NB4 (cell line): ENCODE data around the gene CSMD2.

Experiments
- DNase-seq: peaks from one replicate; pipeline ENCODE4 v3.0.0; 2010; ENCODE audit warnings: low read depth
- H3K4me3 ChIP-seq: one replicate; pipeline ENCODE4 v1.5.1; 2011; ENCODE audit warnings: mild to moderate bottlenecking, low read depth, low read length, moderate library complexity
- CTCF ChIP-seq: IDR thresholded peaks from one replicate; pipeline ENCODE4 v1.5.1; 2012; ENCODE audit warnings: low read depth, low read length
- MYC ChIP-seq: IDR thresholded peaks from 2 replicates; pipeline ENCODE4 v1.6.1; 2011; ENCODE audit warnings: low read depth, low read length
- POLR2A ChIP-seq: IDR thresholded peaks from 2 replicates; pipeline ENCODE4 v1.6.1; 2011; ENCODE audit warnings: mild to moderate bottlenecking; ENCODE audit not compliant: insufficient read length; ENCODE audit errors: extremely low read depth
- TF ChIP-seq, protein P1 (sequence below): IDR thresholded peaks from 2 replicates; pipeline ENCODE4 v1.6.1; 2011; ENCODE audit warnings: low read depth, low read length

Gene CSMD2

GRCh38 chr1:33932871-33933270 lies 232.2 kb downstream of the CSMD2 start:
- H3K4me3 ChIP-seq, result no peak overlapping the region
- DNase-seq, result no peak
- TF ChIP-seq, protein P1, sequence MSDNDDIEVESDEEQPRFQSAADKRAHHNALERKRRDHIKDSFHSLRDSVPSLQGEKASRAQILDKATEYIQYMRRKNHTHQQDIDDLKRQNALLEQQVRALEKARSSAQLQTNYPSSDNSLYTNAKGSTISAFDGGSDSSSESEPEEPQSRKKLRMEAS, result no peak
- no peak for TF ChIP-seq MYC
- no peak for TF ChIP-seq POLR2A
- no peak for TF ChIP-seq CTCF

GRCh38 chr1:33931111-33931475 lies 233.9 kb downstream of the CSMD2 start:
- TF ChIP-seq, protein P1, result no peak
- TF ChIP-seq POLR2A, result no peak
- no peak for TF ChIP-seq CTCF
- TF ChIP-seq MYC, result no peak
- no peak overlapping the region for H3K4me3 ChIP-seq
- no peak for DNase-seq

- DNase-seq, result no peak
- TF ChIP-seq MYC, result no peak
- TF ChIP-seq POLR2A, result no peak
- TF ChIP-seq CTCF, result no peak
- TF ChIP-seq, protein P1, result no peak
- H3K4me3 ChIP-seq, result no peak overlapping the region
These were observed 234.5 kb downstream of the CSMD2 start for GRCh38 chr1:33930346-33931110.

- no peak for DNase-seq
- H3K4me3 ChIP-seq, result no peak overlapping the region
- TF ChIP-seq, protein P1, result no peak
- TF ChIP-seq MYC, result no peak
- no peak for TF ChIP-seq CTCF
- no peak for TF ChIP-seq POLR2A
These were observed 236.8 kb downstream of the CSMD2 start for GRCh38 chr1:33928251-33928650.

GRCh38 chr1:33927721-33928120 lies 237.3 kb downstream of the CSMD2 start:
- TF ChIP-seq CTCF, result no peak
- no peak overlapping the region for H3K4me3 ChIP-seq
- DNase-seq, result no peak

DNA sequence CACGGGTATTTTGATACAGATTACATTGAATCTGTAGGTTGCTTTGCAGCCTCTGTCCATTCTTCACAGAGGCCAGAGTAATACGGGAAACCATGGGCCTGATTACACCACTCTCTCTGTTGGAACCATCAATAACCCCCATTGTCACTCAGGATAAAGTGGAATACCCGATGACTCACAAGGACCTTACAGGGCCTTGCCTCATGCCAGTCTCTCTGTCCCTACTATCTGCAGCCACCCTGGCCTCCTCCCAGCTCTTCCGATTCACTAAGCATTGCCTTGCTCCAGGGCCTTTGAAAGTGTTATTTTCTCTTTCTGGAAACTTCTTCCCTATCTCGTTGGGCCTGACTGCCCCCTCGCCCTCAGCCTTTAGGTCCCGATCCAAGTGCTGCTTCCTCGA lies 239.4 kb downstream of the CSMD2 start:
- H3K4me3 ChIP-seq, result no peak overlapping the region
- TF ChIP-seq, protein P1, result no peak
- TF ChIP-seq MYC (no peak), POLR2A (no peak), CTCF (no peak)
- no peak for DNase-seq
